Cardiac septum (tissue), 1 donor: ENCODE measurements around the gene TMEM63C. TPM values are rescaled to one million over a fixed set of nuclear protein-coding genes. Genes with fewer than 3 reads are reported as not detected.
"Not testable (repeated sequence)": the region's sequence is repeated elsewhere in the genome, so short reads cannot be mapped to it uniquely, and the experiment has no call there.

Experiments used
- DNase-seq: peaks from one replicate; pipeline ENCODE4 v3.0.0-alpha.2; 2020; ENCODE audit warnings: low spot score
- intact Hi-C: fragments of 100-400 bp; cut with DNase I; formaldehyde crosslinking; loops from one replicate; pipeline ENCODE4 v1.14.0; 2022
- total RNA-seq: library from RNA; stranded (reverse); fragmentation: NEBNext Ultra II Directional; extraction: Animal tissue kit (Norgen Biotek cat#: 25700); gene quantifications from one replicate; pipeline ENCODE4 v1.2.1, GENCODE V29; 2021
- donor health status: DM: no; HTN: no; CAD: no.

Gene TMEM63C
- total RNA-seq, 1 donor from 2014 or later: 0.46 TPM

GRCh38 chr14:77266336-77266735, 84.7 kb downstream of the TMEM63C start:
- DNase-seq: no peak
- intact Hi-C loops: no loop called here

- no peak for DNase-seq
- intact Hi-C loops: no loop called here
Measured at GRCh38 chr14:77267937-77268699, 86.5 kb downstream of the TMEM63C start.

GRCh38 chr14:77268989-77269600, 87.5 kb downstream of the TMEM63C start:
- intact Hi-C loops: no loop called here
- no peak for DNase-seq

GRCh38 chr14:77270361-77271112, 88.9 kb downstream of the TMEM63C start:
- DNase-seq: no peak

GRCh38 chr14:77271113-77271710, 89.6 kb downstream of the TMEM63C start, which contains the start of gene NGB:
TSS of gene NGB (minus strand) at chr14:77271206. CDS start at chr14:77270937, 269 bp downstream.
- intact Hi-C loops: no loop called here

More at GRCh38 chr14:77270361-77271112, 88.9 kb downstream of the TMEM63C start:
- intact Hi-C loops: no loop called here

GRCh38 chr14:77272261-77272660, 90.7 kb downstream of the TMEM63C start:
- intact Hi-C loops: no loop called here
- peak; percentile 61 for DNase-seq

More at GRCh38 chr14:77271113-77271710, 89.6 kb downstream of the TMEM63C start, which contains the start of gene NGB:
- peak; percentile 41 for DNase-seq

- intact Hi-C loops: no loop called here
- no peak for DNase-seq
Measured at GRCh38 chr14:77273796-77274195, 92.2 kb downstream of the TMEM63C start.

- DNase-seq: no peak
- intact Hi-C loops: no loop called here
Measured at GRCh38 chr14:77275041-77275580, 93.5 kb downstream of the TMEM63C start.

GRCh38 chr14:77275601-77276017, 94.0 kb downstream of the TMEM63C start:
- no peak for DNase-seq
- intact Hi-C loops: no loop called here

GRCh38 chr14:77276295-77276935, 94.8 kb downstream of the TMEM63C start:
- DNase-seq: peak; percentile 71
- intact Hi-C loops: no loop called here

GRCh38 chr14:77276959-77277358, 95.4 kb downstream of the TMEM63C start:
- intact Hi-C loops: no loop called here
- DNase-seq: no peak

GRCh38 chr14:77278461-77279230, 97.0 kb downstream of the TMEM63C start:
- DNase-seq: no peak
- intact Hi-C loops: no loop called here

- no peak for DNase-seq
- intact Hi-C loops: no loop called here
Measured at GRCh38 chr14:77279719-77280118, 98.1 kb downstream of the TMEM63C start.

- intact Hi-C loops, DNase-seq: not testable (repeated sequence)
Measured at GRCh38 chr14:77280921-77281320, 99.3 kb downstream of the TMEM63C start.

GRCh38 chr14:77281852-77282410, 100.3 kb downstream of the TMEM63C start:
- intact Hi-C loops: no loop called here
- DNase-seq: no peak

- DNase-seq: no peak
- intact Hi-C loops: no loop called here
Measured at GRCh38 chr14:77284066-77284465, 102.5 kb downstream of the TMEM63C start.

- no peak for DNase-seq
- intact Hi-C loops: no loop called here
Measured at GRCh38 chr14:77284466-77284865, 102.9 kb downstream of the TMEM63C start.

- no peak for DNase-seq
- intact Hi-C loops: no loop called here
Measured at GRCh38 chr14:77286576-77286975, 105.0 kb downstream of the TMEM63C start.
